ENCODE results near the gene SH3BP4.

Gene SH3BP4

GRCh38 chr2:234958311-234958710 is 6.5 kb downstream of the SH3BP4 start:
- DNase-seq (ENCODE audit: low read depth): no peak
- no peak for TF ChIP-seq CTCF (IDR thresholded peaks at IDR 0.05; ENCODE audit: insufficient read depth, low read depth, low read length, missing control alignments)
- H3K4me3 ChIP-seq (ENCODE audit: low read depth, low read length): no peak overlapping the region

- TF ChIP-seq CTCF (IDR thresholded peaks at IDR 0.05; ENCODE audit: insufficient read depth, low read depth, low read length, missing control alignments): no peak
- no peak overlapping the region for H3K4me3 ChIP-seq (ENCODE audit: low read depth, low read length)
- no peak for DNase-seq (ENCODE audit: low read depth)
These were observed 7.1 kb downstream of the SH3BP4 start for GRCh38 chr2:234958746-234959395.

- TF ChIP-seq CTCF (IDR thresholded peaks at IDR 0.05; ENCODE audit: insufficient read depth, low read depth, low read length, missing control alignments): no peak
- no peak overlapping the region for H3K4me3 ChIP-seq (ENCODE audit: low read depth, low read length)
- DNase-seq (ENCODE audit: low read depth): no peak
These were observed 8.6 kb downstream of the SH3BP4 start for GRCh38 chr2:234960175-234961088.

- no peak overlapping the region for H3K4me3 ChIP-seq (ENCODE audit: low read depth, low read length)
- TF ChIP-seq CTCF (IDR thresholded peaks at IDR 0.05; ENCODE audit: insufficient read depth, low read depth, low read length, missing control alignments): no peak
- no peak for DNase-seq (ENCODE audit: low read depth)
These were observed 10.0 kb downstream of the SH3BP4 start for GRCh38 chr2:234961784-234962183.

GRCh38 chr2:234963773-234964615 is 12.2 kb downstream of the SH3BP4 start:
- DNase-seq (ENCODE audit: low read depth): no peak
- TF ChIP-seq CTCF (IDR thresholded peaks at IDR 0.05; ENCODE audit: insufficient read depth, low read depth, low read length, missing control alignments): no peak
- no peak overlapping the region for H3K4me3 ChIP-seq (ENCODE audit: low read depth, low read length)

- no peak for TF ChIP-seq CTCF (IDR thresholded peaks at IDR 0.05; ENCODE audit: insufficient read depth, low read depth, low read length, missing control alignments)
- DNase-seq (ENCODE audit: low read depth): no peak
- no peak overlapping the region for H3K4me3 ChIP-seq (ENCODE audit: low read depth, low read length)
These were observed 13.0 kb downstream of the SH3BP4 start for GRCh38 chr2:234964631-234965461.

All from GM12865 (cell line).